GM12878 (cell line): ENCODE measurements around the gene GPR61. TPM values are rescaled to one million over a fixed set of nuclear protein-coding genes. Genes with fewer than 3 reads are reported as not detected.

ENCODE experiments used
- ATF3 ChIP-seq: IDR thresholded peaks from 2 replicates; pipeline ENCODE4 v1.6.1; 2011; ENCODE audit warnings: low read depth, mild to moderate bottlenecking, low read length, moderate library complexity, borderline replicate concordance; ENCODE audit errors: extremely low read depth
- BMI1 ChIP-seq: fragments of 450-650 bp; IDR thresholded peaks from 2 replicates; pipeline ENCODE4 v1.6.1; 2016; ENCODE audit warnings: mild to moderate bottlenecking, moderate library complexity, borderline replicate concordance
- BRCA1 ChIP-seq: IDR thresholded peaks from 2 replicates; pipeline ENCODE4 v1.6.1; 2011; ENCODE audit warnings: low read depth, low read length, improper control_type of control experiment
- CEBPZ ChIP-seq: fragments of 150-350 bp; IDR thresholded peaks from 2 replicates; pipeline ENCODE4 v1.6.1; 2016; ENCODE audit warnings: low read depth, low read length
- ETV6 ChIP-seq, 2 experiments: fragments of 450-650 bp in 1 of 2; IDR thresholded peaks in 1 of 2; conservative IDR thresholded peaks in 1 of 2; 2 replicates each; pipeline ENCODE4 v1.6.1; 2014; ENCODE audit warnings: antibody characterized with exemption in 1 of 2, borderline replicate concordance in 1 of 2, low read depth in 1 of 2, mild to moderate bottlenecking in 1 of 2, moderate library complexity in 1 of 2
- EZH2 ChIP-seq: IDR thresholded peaks from 2 replicates; pipeline ENCODE4 v1.6.1; 2012; ENCODE audit warnings: low read depth, mild to moderate bottlenecking, control low read depth, inconsistent platforms, low read length, borderline replicate concordance; ENCODE audit not compliant: control insufficient read depth
- HDGF ChIP-seq: fragments of 450-650 bp; IDR thresholded peaks from 2 replicates; pipeline ENCODE4 v1.6.1; 2016; ENCODE audit warnings: antibody characterized with exemption
- JUND ChIP-seq: IDR thresholded peaks from 2 replicates; pipeline ENCODE4 v1.6.1; 2012; ENCODE audit warnings: low read depth, mild to moderate bottlenecking, low read length, improper control_type of control experiment, moderate library complexity
- KDM1A ChIP-seq: fragments of 200-600 bp; sonication (generic); IDR thresholded peaks from 2 replicates; pipeline ENCODE4 v1.6.1; 2016; ENCODE audit warnings: borderline replicate concordance
- MEF2B ChIP-seq: fragments of 450-650 bp; IDR thresholded peaks from 2 replicates; pipeline ENCODE4 v1.6.1; 2018; ENCODE audit warnings: mild to moderate bottlenecking, moderate library complexity; ENCODE audit not compliant: partially characterized antibody, poor library complexity, severe bottlenecking
- MLLT1 ChIP-seq: fragments of 450-650 bp; IDR thresholded peaks from 2 replicates; pipeline ENCODE4 v1.6.1; 2016; ENCODE audit warnings: mild to moderate bottlenecking
- MYB ChIP-seq: fragments of 150-350 bp; IDR thresholded peaks from 2 replicates; pipeline ENCODE4 v1.6.1; 2014; ENCODE audit warnings: mild to moderate bottlenecking, low read depth, low read length, borderline replicate concordance
- NFXL1 ChIP-seq: fragments of 450-650 bp; IDR thresholded peaks from 2 replicates; pipeline ENCODE4 v1.6.1; 2017; ENCODE audit warnings: antibody characterized with exemption, mild to moderate bottlenecking, borderline replicate concordance
- PAX8 ChIP-seq: fragments of 450-650 bp; IDR thresholded peaks from 2 replicates; pipeline ENCODE4 v1.6.1; 2017; ENCODE audit warnings: mild to moderate bottlenecking, moderate library complexity
- POU2F2 ChIP-seq: IDR thresholded peaks from 3 replicates; pipeline ENCODE4 v1.6.1; 2011; ENCODE audit warnings: low read depth, mild to moderate bottlenecking, low read length, borderline replicate concordance
- RB1 ChIP-seq: fragments of 450-650 bp; formaldehyde crosslinking; IDR thresholded peaks from 2 replicates; pipeline ENCODE4 v1.6.1; 2017; ENCODE audit warnings: mild to moderate bottlenecking, borderline replicate concordance
- RBBP5 ChIP-seq: fragments of 200-600 bp; sonication (generic); conservative IDR thresholded peaks from 2 replicates; pipeline ENCODE4 v1.6.1; 2016
- SMAD1 ChIP-seq: fragments of 450-650 bp; IDR thresholded peaks from 2 replicates; pipeline ENCODE4 v1.6.1; 2018; ENCODE audit warnings: mild to moderate bottlenecking, low read depth; ENCODE audit not compliant: partially characterized antibody
- SREBF2 ChIP-seq: IDR thresholded peaks from 2 replicates; pipeline ENCODE4 v1.6.1; 2012; ENCODE audit warnings: mild to moderate bottlenecking, low read length
- WRNIP1 ChIP-seq: IDR thresholded peaks from 2 replicates; pipeline ENCODE4 v1.6.1; 2011; ENCODE audit warnings: low read depth, low read length, improper control_type of control experiment, borderline replicate concordance
- ZNF24 ChIP-seq: fragments of 450-650 bp; IDR thresholded peaks from 2 replicates; pipeline ENCODE4 v1.6.1; 2017; ENCODE audit warnings: antibody characterized with exemption, mild to moderate bottlenecking
- ZNF274 ChIP-seq: IDR thresholded peaks from one replicate; pipeline ENCODE4 v1.8.0; 2011; ENCODE audit not compliant: insufficient read length, insufficient read depth
- ZNF622 ChIP-seq: fragments of 450-650 bp; IDR thresholded peaks from 2 replicates; pipeline ENCODE4 v1.6.1; 2017; ENCODE audit warnings: mild to moderate bottlenecking, inconsistent platforms
- ZZZ3 ChIP-seq: IDR thresholded peaks from 2 replicates; pipeline ENCODE4 v1.6.1; 2011; ENCODE audit warnings: low read depth; ENCODE audit not compliant: control insufficient read depth, insufficient read length
- polyA plus RNA-seq, 11 experiments: library from polyadenylated mRNA; depleted of rRNA in 4 of 11; unstranded in 6 of 11; stranded (reverse) in 5 of 11; fragments of >200 nt; fragmentation: Nextera tagmentation in 4 of 11; fragmentation: Illumina TruSeq in 1 of 11; extraction: Ambion mirVana in 4 of 11; extraction: Trizol in 1 of 11; gene quantifications; 1 replicate in 1 of 11; 2 replicates in 10 of 11; pipeline versions ENCODE4 v1.2.1 to v1.2.3, GENCODE V29; 2011 to 2016; ENCODE audit warnings: inconsistent platforms in 2 of 11, missing spikeins in 2 of 11, low read depth in 1 of 11
- total RNA-seq, 4 experiments: library from RNA; depleted of rRNA in 3 of 4; stranded (reverse); fragments of >200 nt in 3 of 4; fragmentation: Illumina TruSeq in 1 of 4; extraction: Trizol in 1 of 4; gene quantifications; 2 replicates each; pipeline versions ENCODE4 v1.2.1 to v1.2.3, GENCODE V29; 2013 to 2021

The GPR61 gene
- total and polyA plus RNA-seq, 10 of the 15 experiments (the other 5 are each of a cell fraction or from before 2014, with no cell fraction given): 0.19 to 1.1 (median 0.35) TPM; not detected in 2

- TF ChIP-seq BMI1 (no peak), ZNF24 (0 out of 2 replicates have a peak, but pooled peaks have one; percentile 36), ZNF622 (no peak), MLLT1 (no peak), BRCA1 (peak; percentile 76), SREBF2 (no peak), ZNF274 (no peak), EZH2 (no peak), ETV6 (conservative IDR thresholded peaks at IDR 0.05 in 1 of 2, IDR thresholded peaks at IDR 0.05 in 1 of 2; ENCODE audit: borderline replicate concordance in 1 of 2, low read depth in 1 of 2) (no peak), JUND (no peak), PAX8 (no peak), SMAD1 (no peak), POU2F2 (0 out of 3 replicates have a peak, but pooled peaks have one; percentile 39), CEBPZ (no peak), ZZZ3 (no peak), RB1 (peak; percentile 93), RBBP5 (no peak), WRNIP1 (no peak), KDM1A (no peak), HDGF (0 out of 2 replicates have a peak, but pooled peaks have one; percentile 45), MEF2B (peak; percentile 93), MYB (no peak), NFXL1 (no peak), ATF3 (no peak)
Observed at GRCh38 chr1:109493805-109494539, 45.7 kb upstream of the GPR61 start, which contains the start of gene CYB561D1 (continued).
